DOHH2 (cell line): ENCODE measurements around the gene HIF1AN.

Experiments used
- H3F3A ChIP-seq: fragments of 200-600 bp; sonication (generic), shearing (Covaris generic); 2 replicates; pipeline ENCODE4 v1.6.0; 2016; ENCODE audit warnings: antibody characterized with exemption, mild to moderate bottlenecking; ENCODE audit not compliant: control insufficient read depth, insufficient read depth
- H3K27ac ChIP-seq: fragments of 200-600 bp; sonication (generic); 2 replicates; pipeline ENCODE4 v1.5.1; 2014; ENCODE audit warnings: low read depth, mild to moderate bottlenecking, low read length, moderate library complexity
- H3K27me3 ChIP-seq: fragments of 200-600 bp; sonication (generic); 2 replicates; pipeline ENCODE4 v1.6.1; 2014; ENCODE audit warnings: mild to moderate bottlenecking, low read length, mixed read lengths; ENCODE audit not compliant: control insufficient read depth
- H3K36me3 ChIP-seq: fragments of 200-600 bp; sonication (generic); 2 replicates; pipeline ENCODE4 v1.6.1; 2014; ENCODE audit warnings: mild to moderate bottlenecking, low read length, moderate library complexity, mixed read lengths; ENCODE audit not compliant: control insufficient read depth
- H3K4me1 ChIP-seq: fragments of 200-600 bp; sonication (generic); 2 replicates; pipeline ENCODE4 v1.6.1; 2014; ENCODE audit warnings: mild to moderate bottlenecking, low read length, mixed read lengths; ENCODE audit not compliant: control insufficient read depth
- H3K4me2 ChIP-seq: fragments of 200-600 bp; sonication (generic); 2 replicates; pipeline ENCODE4 v1.6.0; 2014; ENCODE audit warnings: mild to moderate bottlenecking, low read length, moderate library complexity
- H3K4me3 ChIP-seq: fragments of 200-600 bp; sonication (generic); 2 replicates; pipeline ENCODE4 v1.5.1; 2014; ENCODE audit warnings: mild to moderate bottlenecking, low read length, mixed read lengths
- H3K79me2 ChIP-seq: fragments of 200-600 bp; sonication (generic); 2 replicates; pipeline ENCODE4 v1.6.1; 2014; ENCODE audit warnings: mild to moderate bottlenecking, low read length, mixed read lengths; ENCODE audit not compliant: control insufficient read depth
- H3K9me2 ChIP-seq: fragments of 200-600 bp; sonication (generic); replicated peaks from 2 replicates; pipeline ENCODE4 v1.6.1; 2014; ENCODE audit warnings: mild to moderate bottlenecking, low read length, mixed read lengths; ENCODE audit not compliant: control insufficient read depth
- H3K9me3 ChIP-seq: fragments of 200-600 bp; sonication (generic); 2 replicates; pipeline ENCODE4 v1.6.1; 2014; ENCODE audit warnings: antibody characterized with exemption, low read length, mixed read lengths; ENCODE audit not compliant: control insufficient read depth, insufficient read depth
- H4K20me1 ChIP-seq: fragments of 200-600 bp; sonication (generic); 2 replicates; pipeline ENCODE4 v1.6.0; 2014; ENCODE audit warnings: low read depth, mild to moderate bottlenecking, antibody characterized with exemption, low read length, moderate library complexity; ENCODE audit not compliant: control insufficient read depth, insufficient read depth
- CTCF ChIP-seq: fragments of 200-600 bp; sonication (generic); IDR thresholded peaks from one replicate; pipeline ENCODE4 v1.5.1; 2014; ENCODE audit warnings: antibody characterized with exemption, mild to moderate bottlenecking, low read depth, low read length; ENCODE audit not compliant: poor library complexity, severe bottlenecking
- EZH2phosphoT487 ChIP-seq: fragments of 200-600 bp; sonication (generic); IDR thresholded peaks from 2 replicates; pipeline ENCODE4 v1.6.1; 2017; ENCODE audit warnings: borderline replicate concordance, mild to moderate bottlenecking, antibody characterized with exemption, low read length, moderate library complexity, mixed read lengths

The HIF1AN gene

GRCh38 chr10:100531761-100532160, 4.0 kb upstream of the HIF1AN start:
- no peak for TF ChIP-seq CTCF
- no peak for TF ChIP-seq EZH2phosphoT487
- peaks cover 44% of the 10 kb centered on the region for H3K79me2 ChIP-seq

GRCh38 chr10:100534726-100535125, 1.0 kb upstream of the HIF1AN start:
- H3F3A ChIP-seq: peaks cover 9% of the 10 kb centered on the region
- no peaks in the 10 kb centered on the region for H3K27me3 ChIP-seq
- peaks cover 29% of the 10 kb centered on the region for H3K36me3 ChIP-seq
- no peaks in the 10 kb centered on the region for H3K9me2 ChIP-seq
- no peaks in the 10 kb centered on the region for H3K9me3 ChIP-seq
- TF ChIP-seq EZH2phosphoT487: no peak
- TF ChIP-seq CTCF: no peak
- no peaks in the 10 kb centered on the region; the same call in 1 of the 2 replicates for H4K20me1 ChIP-seq
- no peak overlapping the region for H3K27ac ChIP-seq
- 0 out of 2 replicates have a peak overlapping the region, but pooled peaks have one; percentile 48 for H3K4me2 ChIP-seq
- H3K79me2 ChIP-seq: peaks cover 36% of the 10 kb centered on the region
- H3K4me1 ChIP-seq: peaks cover 40% of the 10 kb centered on the region
- H3K4me3 ChIP-seq: no peak overlapping the region; the same call in 1 of the 2 replicates

More at GRCh38 chr10:100531761-100532160, 4.0 kb upstream of the HIF1AN start:
- Histone ChIP-seq H3F3A (peaks cover 6% of the 10 kb centered on the region), H3K36me3 (peaks cover 34% of the 10 kb centered on the region), H3K27me3 (no peaks in the 10 kb centered on the region), H3K9me3 (no peaks in the 10 kb centered on the region), H3K4me2 (no peak overlapping the region), H3K27ac (no peak overlapping the region), H3K4me3 (no peak overlapping the region), H3K4me1 (peaks cover 39% of the 10 kb centered on the region), H4K20me1 (peaks cover 5% of the 10 kb centered on the region; the same call in 1 of the 2 replicates), H3K9me2 (no peaks in the 10 kb centered on the region)

GRCh38 chr10:100535338-100535714, 417 bp upstream of the HIF1AN start:
- Histone ChIP-seq H3K4me3 (peak overlapping the region; percentile 87), H3K27ac (no peak overlapping the region)

More at GRCh38 chr10:100535338-100535714, 417 bp upstream of the HIF1AN start:
- Histone ChIP-seq H3K36me3 (peaks cover 32% of the 10 kb centered on the region), H3K9me2 (no peaks in the 10 kb centered on the region), H3K27me3 (no peaks in the 10 kb centered on the region), H4K20me1 (no peaks in the 10 kb centered on the region; the same call in 1 of the 2 replicates), H3K9me3 (no peaks in the 10 kb centered on the region), H3K79me2 (peaks cover 31% of the 10 kb centered on the region), H3K4me2 (peak overlapping the region; percentile 48), H3K4me1 (peaks cover 34% of the 10 kb centered on the region), H3F3A (peaks cover 9% of the 10 kb centered on the region)
- no peak for TF ChIP-seq CTCF
- TF ChIP-seq EZH2phosphoT487: no peak
